ENCODE measurements around the gene DGKZ.

Gene DGKZ

GRCh38 chr11:46393759-46394158 lies 46.5 kb downstream of the DGKZ start:
- Histone ChIP-seq H3K27me3 (ENCODE audit: insufficient read depth, poor library complexity, severe bottlenecking) (peaks cover 22% of the 10 kb centered on the region), H3K27ac (replicated peaks) (no peak overlapping the region), H3K4me3 (replicated peaks; ENCODE audit: insufficient read depth, low read length) (no peak overlapping the region)
- TF ChIP-seq REST (IDR thresholded peaks at IDR 0.05; ENCODE audit: insufficient replicate concordance, low read depth) (no peak), GABPA (IDR thresholded peaks at IDR 0.05; ENCODE audit: low read depth) (no peak), SPI1 (IDR thresholded peaks at IDR 0.05; ENCODE audit: borderline replicate concordance, low read depth) (no peak)
- DNase-seq (ENCODE audit: low read depth in 1 of 2, low spot score in 1 of 2): no peak

DNA sequence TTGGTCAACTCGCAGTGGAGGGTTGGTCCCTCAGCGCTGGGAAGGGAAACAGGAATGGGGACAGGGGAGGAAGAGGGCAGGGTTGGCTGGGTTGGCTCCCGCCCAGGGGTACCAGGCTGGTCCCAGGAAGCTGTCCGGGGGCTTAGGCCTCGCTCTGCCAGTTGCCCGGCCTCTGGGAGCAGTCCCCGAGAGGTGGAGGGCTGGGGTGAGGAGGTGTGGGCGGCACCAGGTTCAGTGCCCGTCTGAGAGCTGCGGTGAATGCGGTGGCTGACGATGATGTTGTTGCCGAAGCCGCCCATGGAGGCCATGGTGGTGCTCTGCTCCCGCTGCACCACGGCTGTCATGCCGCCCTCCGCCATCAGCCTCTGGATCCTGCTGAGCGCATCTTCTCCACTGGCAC lies 50.3 kb downstream of the DGKZ start:
- H3K27me3 ChIP-seq (ENCODE audit: insufficient read depth, poor library complexity, severe bottlenecking): no peaks in the 10 kb centered on the region
- no peak for TF ChIP-seq REST (IDR thresholded peaks at IDR 0.05; ENCODE audit: insufficient replicate concordance, low read depth)
- TF ChIP-seq CTCF (IDR thresholded peaks at IDR 0.05; ENCODE audit: insufficient read depth, low read length): no peak
- TF ChIP-seq GABPA (IDR thresholded peaks at IDR 0.05; ENCODE audit: low read depth): no peak
- no peak for TF ChIP-seq POLR2AphosphoS5 (IDR thresholded peaks at IDR 0.05; ENCODE audit: low read depth)
- TF ChIP-seq SPI1 (IDR thresholded peaks at IDR 0.05; ENCODE audit: borderline replicate concordance, low read depth): no peak
- DNase-seq (ENCODE audit: low read depth in 1 of 2, low spot score in 1 of 2): no peak
- no peak overlapping the region for H3K27ac ChIP-seq (replicated peaks)
- no peak overlapping the region for H3K4me3 ChIP-seq (replicated peaks; ENCODE audit: insufficient read depth, low read length)

DNA sequence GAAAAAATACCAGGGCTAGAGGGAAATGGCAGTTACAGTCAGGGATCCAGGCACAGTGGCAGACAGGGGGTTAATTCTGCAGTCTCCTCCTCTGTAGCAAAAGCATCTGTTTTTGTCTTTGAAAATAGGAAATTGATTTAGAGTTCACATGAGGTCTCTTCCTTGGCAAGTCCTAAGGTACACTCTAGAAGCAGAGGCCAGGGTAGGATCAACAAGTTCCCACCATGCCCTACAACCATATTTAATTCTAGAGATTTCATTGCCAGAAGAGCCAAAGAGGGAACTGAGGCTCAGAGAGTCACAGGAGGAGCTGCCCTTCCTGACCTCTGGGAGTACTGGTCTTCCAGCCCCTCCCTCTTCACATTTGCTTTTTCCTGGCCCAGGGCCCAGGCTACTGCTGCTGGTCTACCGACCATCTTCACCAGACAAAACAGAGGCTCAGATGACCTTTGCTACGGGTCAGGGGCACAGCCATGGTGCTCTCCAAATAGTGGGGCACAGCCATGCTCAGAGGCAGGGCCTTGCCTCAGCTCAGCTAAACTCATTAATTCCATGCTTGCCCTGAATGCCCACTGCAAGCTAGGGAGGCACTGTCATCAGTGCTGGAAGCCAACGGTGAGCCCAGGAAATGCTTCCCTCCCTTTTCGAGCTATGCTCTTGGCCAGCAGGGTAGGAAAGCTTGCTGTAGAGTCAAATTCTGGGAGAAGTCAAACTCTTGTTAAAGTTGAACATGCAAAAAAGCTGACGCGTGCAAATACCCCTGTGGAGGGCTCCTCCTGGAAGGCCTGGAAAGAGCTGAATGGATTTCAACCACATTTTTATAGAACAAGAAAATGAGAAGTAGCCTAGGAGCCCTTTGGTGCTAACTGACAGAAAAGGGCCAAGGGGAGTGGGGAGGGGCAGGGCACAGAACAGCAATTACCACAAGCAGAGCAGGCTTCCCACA lies 56.0 kb downstream of the DGKZ start:
- no peak for DNase-seq (ENCODE audit: low read depth in 1 of 2, low spot score in 1 of 2)
- Histone ChIP-seq H3K27ac (replicated peaks) (no peak overlapping the region), H3K4me3 (replicated peaks; ENCODE audit: insufficient read depth, low read length) (no peak overlapping the region), H3K27me3 (ENCODE audit: insufficient read depth, poor library complexity, severe bottlenecking) (no peaks in the 10 kb centered on the region)
- TF ChIP-seq GABPA (IDR thresholded peaks at IDR 0.05; ENCODE audit: low read depth) (no peak), CTCF (IDR thresholded peaks at IDR 0.05; ENCODE audit: insufficient read depth, low read length) (no peak), REST (IDR thresholded peaks at IDR 0.05; ENCODE audit: insufficient replicate concordance, low read depth) (no peak), SPI1 (IDR thresholded peaks at IDR 0.05; ENCODE audit: borderline replicate concordance, low read depth) (no peak), POLR2AphosphoS5 (IDR thresholded peaks at IDR 0.05; ENCODE audit: low read depth) (no peak)

Data from HL-60 (cell line).